ENCODE measurements around the gene ZBTB16.

Gene ZBTB16

DNA sequence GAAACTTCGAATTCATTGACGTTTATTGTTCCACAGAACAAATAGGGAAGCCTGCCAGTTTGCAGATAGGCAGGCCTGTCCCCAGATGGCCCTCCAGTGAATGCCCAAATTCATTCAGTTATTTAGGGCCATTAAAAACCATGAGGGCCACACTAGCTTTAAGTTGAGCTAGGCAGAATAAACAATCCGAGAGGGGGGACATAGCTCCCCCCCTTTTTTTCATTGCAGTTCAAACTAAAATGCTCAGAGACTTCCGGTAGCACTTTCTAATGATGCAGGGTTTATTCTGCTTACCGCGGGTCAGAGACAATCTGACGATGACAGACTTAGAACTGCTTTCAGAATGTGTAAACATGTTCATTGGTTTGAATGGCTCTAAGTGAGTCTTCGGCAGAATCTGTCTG is 72.0 kb downstream of the ZBTB16 start:
- DNase-seq (ENCODE audit: low read depth) = no peak

DNA sequence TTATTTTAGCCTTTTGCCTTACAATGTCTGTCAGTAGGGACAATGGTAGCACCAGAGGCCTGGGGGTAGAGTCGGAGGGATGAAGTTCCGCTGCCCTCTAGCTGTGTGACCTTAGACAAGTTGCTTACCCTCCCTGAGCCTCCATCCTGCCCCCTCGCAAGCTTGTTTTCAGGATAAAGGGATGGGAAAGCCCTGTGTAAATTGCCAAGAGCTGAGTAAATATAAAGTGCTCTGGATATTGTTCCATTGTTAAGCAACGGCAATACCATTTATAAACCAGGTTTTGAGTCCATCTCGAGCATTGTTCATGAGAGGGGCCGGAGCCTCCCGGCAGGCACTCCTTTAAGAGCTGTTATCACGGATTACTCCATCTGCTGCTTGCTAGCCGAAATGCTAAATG is 72.9 kb downstream of the ZBTB16 start:
- no peak for DNase-seq (ENCODE audit: low read depth)

DNA sequence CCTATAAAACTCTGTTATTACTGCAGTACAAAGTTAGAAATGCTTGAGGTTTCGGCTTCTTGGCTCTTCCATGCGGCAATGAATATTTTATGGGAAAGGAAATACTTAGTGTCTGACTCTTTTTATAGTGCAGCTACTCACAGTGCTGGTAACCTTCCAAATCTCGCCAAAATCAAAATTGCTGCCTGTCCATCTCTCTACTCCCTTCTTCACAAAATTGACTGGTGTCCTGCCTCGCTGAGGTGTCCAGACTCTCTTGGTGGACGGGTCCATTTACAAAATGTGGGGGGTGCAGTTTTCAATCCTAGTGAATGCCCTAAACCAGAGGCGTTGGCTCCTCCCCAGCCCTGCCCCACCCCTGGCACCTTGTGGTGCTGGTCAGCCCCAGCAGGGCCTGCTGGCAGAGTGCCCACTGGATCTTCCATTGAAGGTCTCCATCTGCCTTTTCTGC is 73.5 kb downstream of the ZBTB16 start:
- no peak for DNase-seq (ENCODE audit: low read depth)

DNA sequence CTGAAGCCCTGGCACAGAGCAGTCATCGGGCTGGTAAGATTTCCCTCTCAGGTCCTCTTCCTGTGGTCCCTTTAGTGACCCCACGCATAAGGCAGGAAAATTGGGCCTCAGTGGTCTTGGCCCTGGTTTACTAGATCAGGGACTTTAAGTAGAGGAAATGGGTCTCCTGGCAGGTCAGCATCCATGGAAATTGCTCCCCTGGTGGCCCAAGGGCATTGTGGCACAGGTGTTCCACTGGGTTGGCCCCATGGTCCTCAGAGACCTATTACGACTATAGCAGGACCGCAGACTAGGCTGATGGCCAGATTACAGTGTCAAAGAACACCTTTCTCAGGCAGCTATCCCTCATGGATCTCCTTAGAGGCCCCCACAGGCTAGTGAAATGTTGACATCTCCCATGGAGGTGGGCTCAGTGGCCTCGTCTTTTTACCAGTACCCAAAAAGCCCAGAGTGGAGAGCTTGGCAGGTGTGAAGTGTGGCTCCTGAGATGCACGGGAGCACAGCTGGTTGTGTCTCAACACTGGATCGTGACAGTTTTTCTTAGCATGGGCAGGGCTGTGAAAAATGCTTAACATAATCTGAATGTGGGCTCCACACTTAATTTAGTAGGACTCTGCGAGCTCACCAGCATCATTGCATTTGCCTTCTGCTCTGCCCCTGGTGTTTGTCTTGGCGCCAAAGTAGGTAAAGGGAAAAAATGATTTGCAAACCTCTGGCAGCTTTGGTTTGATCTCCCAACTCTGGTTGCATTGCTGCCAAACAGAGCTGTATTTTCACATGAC is 74.2 kb downstream of the ZBTB16 start:
- no peak for DNase-seq (ENCODE audit: low read depth)

DNA sequence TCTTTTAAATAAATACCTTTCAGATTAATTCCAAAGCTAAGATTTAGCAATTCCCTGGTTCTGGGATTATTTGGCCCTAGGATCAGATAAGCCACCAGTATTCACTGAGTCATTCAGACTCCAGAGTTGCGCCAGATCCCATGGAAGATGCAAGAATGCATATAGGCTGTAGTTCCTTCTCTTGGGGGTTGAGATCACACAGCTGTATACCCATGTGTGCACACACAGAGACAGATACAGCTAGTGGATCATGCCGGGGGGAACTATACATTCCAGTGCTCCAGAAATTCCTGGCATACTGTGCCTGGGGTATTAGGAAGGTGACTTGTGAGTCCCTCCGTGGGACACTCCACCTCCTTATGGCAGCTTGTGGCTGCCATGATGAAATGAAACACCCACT is 75.4 kb downstream of the ZBTB16 start:
- no peak for DNase-seq (ENCODE audit: low read depth)

DNA sequence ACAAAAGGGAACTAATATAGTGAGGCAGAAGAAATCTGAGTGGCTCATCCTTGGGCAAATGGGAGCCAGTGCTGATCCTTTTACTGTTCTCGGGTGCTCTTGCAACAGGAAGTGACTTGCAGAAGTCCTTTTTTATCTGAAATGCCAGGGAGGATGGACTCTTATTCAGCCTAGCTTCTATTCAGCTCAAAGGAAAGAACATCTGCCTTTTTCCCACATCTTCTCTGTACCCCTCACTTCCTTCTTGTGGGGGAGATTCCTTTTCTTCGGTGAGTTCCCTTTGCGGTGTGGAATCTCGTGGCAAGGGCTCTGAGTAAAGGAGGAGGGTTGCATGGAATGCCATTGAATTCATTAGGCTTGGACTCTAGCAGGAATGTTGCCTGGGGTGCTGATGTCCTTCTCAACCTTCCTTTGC is 76.2 kb downstream of the ZBTB16 start:
- DNase-seq (ENCODE audit: low read depth) = no peak

DNA sequence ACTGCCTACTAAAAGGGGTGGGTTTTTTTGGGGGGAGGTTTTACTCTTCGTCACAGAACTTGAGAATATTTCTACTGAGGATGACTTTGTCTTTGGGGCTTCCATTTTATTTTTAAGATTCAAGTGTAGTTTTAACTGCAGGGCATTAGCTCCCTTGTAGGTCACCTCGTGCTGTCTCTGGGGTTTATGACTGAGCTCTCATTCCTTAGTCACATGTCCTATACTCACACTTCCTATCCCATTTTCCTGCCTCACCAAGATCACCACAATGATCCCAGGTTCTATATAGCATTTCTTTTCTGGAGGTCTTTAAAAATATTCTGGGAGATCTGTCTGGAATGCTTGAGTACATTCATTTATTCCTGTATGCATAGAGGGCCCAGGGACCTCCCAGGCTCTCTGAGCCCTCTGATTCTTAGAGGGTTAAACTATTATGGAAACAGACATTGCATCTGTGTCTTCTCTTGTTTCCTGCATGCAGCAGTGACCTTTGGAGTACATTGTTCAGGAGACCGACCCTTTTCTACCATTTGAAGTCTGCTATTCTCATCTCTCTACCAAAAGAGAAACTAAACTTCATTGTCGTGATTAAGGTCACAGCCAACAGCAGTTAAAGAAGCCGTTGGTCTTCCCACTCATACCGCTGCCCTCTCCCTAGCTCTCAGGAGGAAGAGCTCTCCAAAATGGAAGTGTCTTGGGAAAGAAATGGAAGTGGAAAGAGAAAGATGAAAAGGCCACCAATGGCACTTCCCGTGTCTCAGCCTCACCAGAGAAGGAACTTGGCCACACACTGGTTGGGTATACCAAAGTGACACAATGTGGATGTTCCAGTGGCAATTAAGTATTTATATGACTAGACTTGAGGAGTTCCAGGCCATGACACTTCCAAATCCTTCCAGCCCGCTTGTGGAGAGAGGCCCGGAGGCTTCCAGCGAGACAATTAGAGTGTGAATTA is 77.5 kb downstream of the ZBTB16 start:
- no peak for DNase-seq (ENCODE audit: low read depth)

DNA sequence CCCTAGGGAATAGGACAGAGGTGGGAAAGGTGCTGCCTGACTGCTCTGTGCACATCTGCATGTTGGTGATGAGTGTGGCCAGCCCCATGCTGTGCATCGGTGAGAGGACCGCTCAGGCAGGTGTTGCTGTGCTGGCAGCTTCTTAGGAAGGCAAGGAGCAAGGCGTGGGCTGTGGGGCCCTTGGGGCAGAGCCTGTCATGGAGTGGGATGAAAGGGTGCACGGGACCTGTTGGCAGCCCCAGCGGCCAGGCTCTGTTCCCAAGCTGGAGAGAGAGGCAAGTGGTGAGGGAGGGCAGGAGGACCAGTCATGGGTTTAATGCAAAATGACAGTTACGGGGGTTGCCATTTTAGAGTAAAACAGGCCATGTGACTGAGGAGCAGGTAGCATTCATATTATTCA is 78.3 kb downstream of the ZBTB16 start:
- no peak for DNase-seq (ENCODE audit: low read depth)

DNA sequence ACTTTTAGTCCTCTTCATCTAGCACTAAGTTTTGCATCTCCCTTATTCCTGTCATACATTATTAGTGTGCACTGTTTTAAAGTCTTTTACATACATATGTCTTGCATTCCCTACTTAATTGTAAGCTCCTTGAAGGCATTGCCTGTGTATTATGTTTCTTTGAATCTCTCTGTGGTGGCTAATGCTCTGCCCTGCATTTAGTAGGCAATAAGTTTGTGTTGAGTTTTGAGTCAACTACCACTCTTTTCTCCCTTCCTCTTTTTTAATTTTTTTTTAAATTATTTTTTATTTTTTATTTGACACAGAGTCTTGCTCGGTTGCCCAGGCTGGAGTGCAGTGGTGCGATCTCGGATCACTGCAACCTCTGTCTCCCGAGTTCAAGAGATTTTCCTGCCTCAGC is 78.9 kb downstream of the ZBTB16 start:
- no peak for DNase-seq (ENCODE audit: low read depth)

DNA sequence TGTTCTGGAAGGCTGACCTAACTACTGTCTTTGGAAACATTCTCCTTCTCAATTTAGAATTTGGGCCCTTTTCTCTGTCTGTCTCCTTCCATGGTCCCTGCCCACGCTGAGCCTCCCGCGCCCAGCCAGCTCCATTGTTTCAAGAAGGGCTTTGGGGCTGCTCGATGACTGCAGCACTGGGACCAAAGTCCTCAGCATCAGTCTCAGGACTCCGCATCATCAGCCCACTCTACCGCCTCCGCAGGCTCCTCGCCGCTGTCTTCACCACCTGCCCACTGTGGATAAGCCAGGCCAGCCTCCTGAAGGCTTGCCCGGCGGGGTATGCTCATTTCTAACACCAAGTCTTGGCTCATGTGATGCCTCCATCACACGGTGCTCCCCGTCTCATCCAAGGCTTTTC is 81.3 kb downstream of the ZBTB16 start:
- no peak for DNase-seq (ENCODE audit: low read depth)

DNA sequence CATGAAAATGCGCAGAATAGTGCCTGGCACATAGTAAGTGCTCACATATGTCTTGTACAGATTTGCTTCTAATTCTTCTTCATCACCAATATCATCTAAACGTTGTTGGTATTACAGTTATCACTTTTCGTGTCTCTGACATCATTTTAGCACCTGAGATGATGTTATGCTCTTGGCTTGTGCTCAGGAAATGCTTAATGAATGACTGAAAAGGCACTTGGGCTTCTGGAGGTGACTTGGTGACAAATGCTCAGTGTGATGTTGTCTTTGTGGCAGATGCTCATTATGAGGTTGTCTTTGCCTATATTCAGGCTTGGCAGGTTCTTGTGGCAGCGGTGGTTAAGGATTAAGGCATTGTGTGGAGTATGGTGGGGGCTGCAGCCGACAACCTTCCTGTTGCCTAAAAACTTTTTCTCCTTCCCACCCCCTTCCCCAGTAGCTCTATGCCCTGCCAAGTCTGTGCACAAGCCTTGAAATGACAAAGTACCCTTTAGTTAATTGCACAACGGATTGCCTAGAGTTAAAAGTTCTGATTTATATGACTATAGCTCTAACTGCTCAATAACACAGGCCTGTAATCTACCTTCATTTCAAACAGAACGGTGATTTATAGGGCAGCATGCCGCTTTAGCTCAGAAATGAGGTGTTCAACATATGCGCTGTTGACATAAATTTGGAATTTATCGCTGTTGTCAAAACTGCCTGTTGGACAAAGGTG is 82.5 kb downstream of the ZBTB16 start:
- no peak for DNase-seq (ENCODE audit: low read depth)

DNA sequence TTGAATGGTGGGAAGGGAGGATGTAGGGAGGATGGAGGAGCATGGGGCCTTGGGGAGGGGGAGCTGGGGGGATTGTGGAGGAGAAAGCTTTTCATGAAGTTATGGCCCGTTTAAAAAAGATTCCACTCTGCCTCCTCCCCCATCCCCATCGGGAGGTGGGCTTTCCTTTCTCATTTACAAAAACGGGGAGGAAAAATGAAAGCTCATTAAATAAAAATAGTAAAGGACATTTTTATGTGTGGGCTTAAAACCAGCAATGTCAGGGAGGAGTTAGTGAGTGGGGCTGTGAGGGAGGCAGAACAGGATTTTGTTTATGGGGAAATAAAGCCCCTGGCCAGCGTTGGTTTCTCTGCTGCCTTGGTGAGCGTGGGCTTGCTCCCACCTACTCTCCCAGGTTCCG is 83.2 kb downstream of the ZBTB16 start:
- no peak for DNase-seq (ENCODE audit: low read depth)

DNA sequence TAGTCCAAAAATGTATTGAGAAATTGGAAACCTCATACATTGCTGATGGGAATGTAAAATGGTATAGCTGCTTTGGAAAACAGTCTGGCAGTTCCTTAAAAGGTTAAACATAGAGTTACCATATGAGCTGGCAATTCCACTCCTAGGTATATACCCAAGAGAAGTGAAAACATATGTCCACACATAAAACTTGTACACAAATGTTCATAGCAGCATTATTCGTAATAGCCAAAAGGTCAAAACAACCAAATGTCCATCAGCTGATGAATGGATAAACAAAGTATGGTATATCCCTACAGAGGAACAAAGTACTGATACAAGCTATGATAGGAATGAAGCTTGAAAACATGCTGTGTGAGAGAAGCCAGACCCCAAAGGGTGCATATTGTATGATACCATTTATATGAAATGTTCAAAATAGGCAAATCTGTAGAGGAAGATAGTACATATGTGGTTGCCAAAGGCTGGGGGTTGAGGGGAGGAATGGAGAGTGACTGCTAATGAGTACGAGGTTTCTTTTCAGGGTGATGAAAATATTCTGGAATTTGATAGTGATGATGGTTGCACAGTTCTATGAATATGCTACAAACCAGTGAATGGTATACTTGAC is 85.8 kb downstream of the ZBTB16 start:
- no peak for DNase-seq (ENCODE audit: low read depth)

DNA sequence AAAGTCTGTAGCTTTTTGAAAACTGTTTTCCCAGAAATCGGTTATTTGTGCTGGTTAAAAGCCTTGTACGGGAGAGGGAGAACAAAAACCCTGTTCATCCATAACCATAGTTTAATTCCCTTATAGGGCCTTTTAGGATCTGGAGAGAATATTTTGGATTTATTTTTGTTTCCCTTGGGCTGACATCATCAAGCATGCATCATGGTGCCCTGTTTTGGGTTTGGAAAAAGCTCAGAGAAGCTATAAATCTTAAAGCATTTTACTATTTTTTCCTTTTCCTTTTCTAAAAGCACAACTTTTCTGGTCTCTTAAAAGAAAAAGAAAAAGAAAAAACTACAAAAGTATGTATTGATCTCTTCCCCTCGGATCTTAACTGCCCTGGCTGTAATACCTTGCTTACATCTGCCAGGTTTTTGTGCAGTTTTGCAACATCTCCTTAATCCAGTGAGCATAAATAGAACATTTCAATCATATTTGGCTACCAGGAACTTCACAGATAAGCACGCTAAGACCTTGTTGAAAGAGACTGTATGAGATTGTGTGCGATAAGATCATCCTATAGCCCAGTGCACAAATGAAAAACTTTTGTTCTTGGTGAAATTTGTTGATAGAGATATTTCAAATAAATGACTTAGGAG is 88.0 kb downstream of the ZBTB16 start:
- DNase-seq (ENCODE audit: low read depth) = no peak

DNA sequence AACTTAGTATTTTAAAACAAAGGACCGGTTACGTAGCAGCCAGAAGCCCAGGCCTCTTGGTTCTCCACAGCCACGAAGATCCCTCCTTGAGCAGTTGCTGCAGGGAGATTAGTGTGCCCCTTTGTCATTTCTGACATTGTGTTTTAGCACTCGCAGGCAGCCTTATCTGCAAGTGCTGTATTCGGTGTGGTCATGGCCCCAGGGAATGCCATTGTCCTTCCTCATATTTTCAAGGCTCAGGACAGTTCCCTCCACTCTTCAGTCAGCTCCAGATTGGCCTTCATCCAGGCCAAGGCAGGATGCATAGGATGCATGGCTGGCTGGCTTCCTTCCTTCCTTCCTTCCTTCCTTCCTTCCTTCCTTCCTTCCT is 88.5 kb downstream of the ZBTB16 start:
- no peak for DNase-seq (ENCODE audit: low read depth)

DNA sequence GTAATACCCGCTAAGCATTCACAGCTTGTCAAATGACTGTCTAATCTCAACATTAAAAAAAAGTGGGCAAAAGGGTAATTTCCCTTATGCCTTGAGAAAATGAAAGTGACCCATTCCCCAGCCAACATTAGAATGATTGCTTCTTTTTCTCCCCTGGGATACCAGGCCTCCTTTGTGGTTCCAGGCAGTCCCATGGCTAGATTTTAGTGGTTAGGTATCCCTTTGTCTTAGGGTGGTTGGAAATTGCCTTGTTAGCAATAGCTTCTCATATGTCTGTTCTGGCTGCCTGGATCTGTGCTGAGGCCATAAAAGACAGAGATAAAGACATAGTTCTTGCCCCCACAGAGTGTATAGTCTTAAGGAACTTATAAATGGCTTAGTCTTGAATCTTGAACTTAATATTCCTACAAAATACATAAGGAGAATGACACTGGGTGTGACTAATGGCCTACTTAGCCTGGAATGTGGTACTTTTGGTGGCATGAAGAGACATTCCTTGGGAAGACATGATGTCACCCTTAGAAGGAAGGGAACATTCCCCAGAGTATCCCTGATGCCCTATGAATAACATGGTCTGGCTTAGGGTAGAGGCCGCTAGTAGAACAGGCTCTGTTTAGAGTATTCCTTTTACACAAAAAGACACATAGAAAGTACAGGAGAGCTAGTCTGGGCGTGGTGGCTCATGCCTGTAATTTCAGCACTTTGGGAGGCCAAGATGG is 90.3 kb downstream of the ZBTB16 start:
- no peak for DNase-seq (ENCODE audit: low read depth)

DNA sequence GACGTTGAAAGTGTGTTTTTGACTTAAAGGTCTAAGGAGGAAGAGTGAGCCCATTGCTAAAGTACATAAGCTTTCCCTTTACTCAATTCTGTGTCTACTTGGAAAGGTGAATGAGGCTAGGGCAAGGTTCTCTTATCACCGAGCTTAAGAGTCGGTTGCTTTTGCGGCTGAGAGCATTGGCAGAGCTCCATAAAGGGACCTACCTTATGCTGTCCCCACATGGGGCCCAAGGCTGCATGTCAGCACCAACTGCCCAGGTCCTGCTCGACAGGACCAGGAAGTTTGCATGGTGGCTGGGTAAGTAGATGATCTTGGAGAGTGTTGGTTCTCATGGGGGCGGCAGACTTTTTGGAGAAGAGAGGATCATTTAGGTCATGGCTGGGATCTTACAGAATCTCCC is 91.2 kb downstream of the ZBTB16 start:
- DNase-seq (ENCODE audit: low read depth) = no peak

DNA sequence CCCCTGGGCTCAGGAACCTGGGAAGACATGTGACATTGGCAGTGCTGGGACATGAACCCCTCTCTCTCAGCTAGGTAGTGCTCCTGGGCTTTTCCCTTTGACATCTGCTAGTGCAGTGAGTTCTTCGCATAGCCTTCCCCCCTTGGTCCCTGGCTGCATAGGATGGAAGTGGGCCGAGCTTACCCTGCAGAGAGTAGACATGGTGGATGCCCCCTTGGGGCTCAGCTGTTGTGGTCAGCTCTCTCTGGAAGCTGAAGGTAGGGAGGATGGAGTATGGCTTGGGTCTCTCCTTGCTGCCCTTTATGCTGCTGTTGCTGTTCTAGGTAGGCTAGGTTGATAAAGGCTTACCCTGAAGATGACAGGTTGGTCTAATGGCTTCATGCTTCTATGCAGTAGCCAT is 92.1 kb downstream of the ZBTB16 start:
- DNase-seq (ENCODE audit: low read depth) = no peak

DNA sequence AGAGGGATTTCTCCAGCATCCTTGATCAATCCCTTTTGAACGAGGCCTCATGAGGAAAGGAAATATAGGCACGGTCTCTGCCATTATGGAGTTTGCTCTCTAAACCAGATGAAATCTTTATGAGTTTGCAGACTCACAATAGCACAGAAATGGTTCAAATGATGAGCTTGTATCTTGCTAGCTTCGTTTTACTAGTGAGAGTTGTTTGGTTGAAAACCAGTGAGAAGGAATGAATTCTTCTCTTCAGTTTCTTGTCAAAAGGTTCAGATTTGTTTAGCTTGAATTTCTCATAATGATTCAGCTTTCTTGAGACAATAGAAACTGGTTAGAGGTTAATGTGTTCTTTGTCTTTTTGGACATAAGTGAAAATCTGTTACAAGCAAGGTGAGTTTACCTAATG is 92.7 kb downstream of the ZBTB16 start:
- DNase-seq (ENCODE audit: low read depth) = no peak

DNA sequence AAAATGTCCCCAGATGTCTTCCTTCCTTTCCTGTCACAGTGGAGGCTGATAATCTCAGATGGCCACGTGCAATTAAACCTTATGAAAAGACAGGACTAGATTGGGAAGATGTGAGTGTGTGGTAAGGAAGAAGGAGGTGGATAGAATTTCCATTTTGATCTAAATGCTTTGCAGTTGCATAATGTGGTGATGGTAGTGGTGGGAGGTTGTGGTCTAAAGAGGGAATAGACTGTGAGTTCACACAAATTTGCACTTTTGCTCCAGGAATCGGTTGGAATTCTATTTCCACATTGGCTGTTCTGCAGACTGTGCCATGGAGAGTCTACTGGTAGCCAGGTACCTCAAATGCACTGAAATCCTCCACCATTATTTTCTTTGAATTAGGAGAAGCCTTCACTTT is 93.3 kb downstream of the ZBTB16 start:
- no peak for DNase-seq (ENCODE audit: low read depth)

DNA sequence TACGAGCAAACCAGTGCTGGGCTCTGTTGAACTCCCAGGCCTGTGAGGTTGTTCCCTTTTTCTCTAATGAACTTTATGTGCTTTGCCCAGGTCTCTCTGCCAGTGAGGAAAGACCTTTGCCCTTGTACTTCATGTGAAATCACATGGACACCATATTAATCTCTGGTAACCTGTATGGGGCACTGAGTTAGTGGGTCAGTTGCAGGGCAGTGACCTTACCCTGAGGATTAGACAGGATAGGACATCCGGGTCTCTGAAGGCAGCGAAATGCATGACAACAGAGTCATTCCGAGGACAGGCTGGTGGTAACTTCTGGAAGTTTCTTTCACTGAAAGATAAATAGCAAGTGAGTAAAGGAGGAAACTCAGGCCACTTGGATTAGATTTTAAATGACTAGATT is 93.7 kb downstream of the ZBTB16 start:
- DNase-seq (ENCODE audit: low read depth) = no peak

Data from stimulated activated CD4-positive, alpha-beta T cell treated with anti-CD3 and anti-CD28 coated beads, Interleukin-2, amount 100 ng/mL, for 4 hours (primary cell).